Smooth muscle cell (in vitro differentiated cells): ENCODE measurements around the gene ARHGAP15. TPM values are rescaled to one million over a fixed set of nuclear protein-coding genes. Genes with fewer than 3 reads are reported as not detected.

Source experiments
- DNase-seq: peaks from one replicate; lab custom pipeline; 2025; ENCODE audit not compliant: unreplicated experiment; lab: John Stamatoyannopoulos, UW
- H2AFZ ChIP-seq: fragments of 200-600 bp; sonication (generic); 2 replicates; pipeline ENCODE4 v1.6.0; 2016; ENCODE audit warnings: antibody characterized with exemption, low read depth, mild to moderate bottlenecking
- H3F3A ChIP-seq: fragments of 200-600 bp; sonication (generic); 2 replicates; pipeline ENCODE4 v1.6.0; 2017; ENCODE audit warnings: antibody characterized with exemption, low read depth
- H3K27ac ChIP-seq: fragments of 200-600 bp; sonication (generic); 2 replicates; pipeline ENCODE4 v1.5.1; 2016; ENCODE audit warnings: low read depth, mild to moderate bottlenecking
- H3K27me3 ChIP-seq: fragments of 200-600 bp; sonication (generic); 2 replicates; pipeline ENCODE4 v1.6.1; 2016; ENCODE audit warnings: low read depth, mild to moderate bottlenecking
- H3K36me3 ChIP-seq: fragments of 200-600 bp; sonication (generic); 2 replicates; pipeline ENCODE4 v1.5.1; 2016; ENCODE audit warnings: low read depth
- H3K4me1 ChIP-seq: fragments of 200-600 bp; sonication (generic); 2 replicates; pipeline ENCODE4 v1.5.1; 2016; ENCODE audit warnings: low read depth
- H3K4me2 ChIP-seq: fragments of 200-600 bp; sonication (generic); 2 replicates; pipeline ENCODE4 v1.6.0; 2016; ENCODE audit warnings: mild to moderate bottlenecking
- H3K4me3 ChIP-seq: fragments of 200-600 bp; sonication (generic); 2 replicates; pipeline ENCODE4 v1.5.1; 2016; ENCODE audit warnings: mild to moderate bottlenecking
- H3K79me2 ChIP-seq: fragments of 200-600 bp; sonication (generic); 2 replicates; pipeline ENCODE4 v1.6.0; 2016; ENCODE audit warnings: low read depth, mild to moderate bottlenecking
- H3K9ac ChIP-seq: fragments of 200-600 bp; sonication (generic); 2 replicates; pipeline ENCODE4 v1.6.0; 2016; ENCODE audit warnings: low read depth
- H3K9me3 ChIP-seq: fragments of 200-600 bp; sonication (generic); replicated peaks from 2 replicates; pipeline ENCODE4 v1.5.1; 2016; ENCODE audit warnings: low read depth
- H4K20me1 ChIP-seq: fragments of 200-600 bp; sonication (generic); 2 replicates; pipeline ENCODE4 v1.6.0; 2016; ENCODE audit warnings: low read depth
- WGBS: methylation state at CpG from one replicate; pipeline ENCODE4 v1.1.7; 2016; ENCODE audit warnings: low lambda C conversion rate; 5-methylcytosine and 5-hydroxymethylcytosine counted together
- polyA plus RNA-seq: library from polyadenylated mRNA; unstranded; fragments of >200 nt; fragmentation: Nextera tagmentation; extraction: Ambion mirVana; gene quantifications from 2 replicates; pipeline ENCODE4 v1.2.1, GENCODE V29; 2016
- total RNA-seq: library from RNA; depleted of rRNA; stranded (reverse); fragments of >200 nt; gene quantifications from 2 replicates; pipeline ENCODE4 v1.2.3, GENCODE V29; 2014
- TF ChIP-seq, protein P1 (sequence below): fragments of 200-600 bp; sonication (generic); IDR thresholded peaks from 2 replicates; pipeline ENCODE4 v1.5.1; 2017; ENCODE audit warnings: borderline replicate concordance, mild to moderate bottlenecking, antibody characterized with exemption; ENCODE audit not compliant: insufficient read depth, poor library complexity, severe bottlenecking

Gene ARHGAP15
- total and polyA plus RNA-seq, 2 experiments from 2014 or later, result not detected

DNA sequence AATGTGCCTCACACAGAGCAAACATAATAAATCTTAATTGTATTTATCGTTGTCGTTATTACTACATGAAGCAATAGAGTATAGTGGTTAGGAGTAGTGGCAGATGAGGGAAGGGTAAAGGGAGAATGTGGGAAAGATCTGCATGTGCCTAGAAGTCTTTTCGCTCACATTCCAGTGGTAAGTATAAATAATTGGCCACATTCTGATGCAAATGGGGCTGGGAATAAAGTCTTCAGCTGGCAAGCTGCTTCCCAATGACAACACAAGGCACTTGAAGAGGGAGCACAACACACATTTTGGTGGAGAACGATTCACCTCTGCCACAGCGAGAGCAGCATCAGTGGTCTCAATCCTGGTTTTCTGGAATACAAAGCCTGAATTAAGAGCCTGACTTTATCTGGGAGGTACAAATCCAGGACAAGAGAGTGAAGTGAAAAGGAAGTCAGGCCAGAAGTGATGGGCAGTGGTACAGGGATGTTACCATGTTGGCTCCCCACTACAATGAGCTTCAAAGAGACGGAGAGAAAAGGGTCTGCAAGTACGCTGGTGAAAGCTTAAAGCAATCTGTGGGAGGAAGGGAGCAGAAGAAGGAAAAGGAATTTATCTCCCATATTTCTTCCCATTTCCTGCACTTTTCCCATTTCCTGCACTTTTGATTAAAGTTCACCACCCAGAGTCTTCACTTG is 112.3 kb downstream of the ARHGAP15 start:
- Histone ChIP-seq H3K36me3 (no peaks in the 10 kb centered on the region), H3K4me3 (no peak overlapping the region), H3F3A (no peaks in the 10 kb centered on the region), H2AFZ (no peak overlapping the region), H3K79me2 (no peaks in the 10 kb centered on the region), H3K27ac (no peak overlapping the region), H4K20me1 (no peaks in the 10 kb centered on the region), H3K4me2 (no peak overlapping the region), H3K4me1 (no peaks in the 10 kb centered on the region), H3K9ac (no peak overlapping the region), H3K9me3 (no peaks in the 10 kb centered on the region), H3K27me3 (peaks cover 60% of the 10 kb centered on the region)
- 64% methylated on average over 7 of the region's 7 CpGs for WGBS
- DNase-seq, result no peak
- TF ChIP-seq, protein P1, sequence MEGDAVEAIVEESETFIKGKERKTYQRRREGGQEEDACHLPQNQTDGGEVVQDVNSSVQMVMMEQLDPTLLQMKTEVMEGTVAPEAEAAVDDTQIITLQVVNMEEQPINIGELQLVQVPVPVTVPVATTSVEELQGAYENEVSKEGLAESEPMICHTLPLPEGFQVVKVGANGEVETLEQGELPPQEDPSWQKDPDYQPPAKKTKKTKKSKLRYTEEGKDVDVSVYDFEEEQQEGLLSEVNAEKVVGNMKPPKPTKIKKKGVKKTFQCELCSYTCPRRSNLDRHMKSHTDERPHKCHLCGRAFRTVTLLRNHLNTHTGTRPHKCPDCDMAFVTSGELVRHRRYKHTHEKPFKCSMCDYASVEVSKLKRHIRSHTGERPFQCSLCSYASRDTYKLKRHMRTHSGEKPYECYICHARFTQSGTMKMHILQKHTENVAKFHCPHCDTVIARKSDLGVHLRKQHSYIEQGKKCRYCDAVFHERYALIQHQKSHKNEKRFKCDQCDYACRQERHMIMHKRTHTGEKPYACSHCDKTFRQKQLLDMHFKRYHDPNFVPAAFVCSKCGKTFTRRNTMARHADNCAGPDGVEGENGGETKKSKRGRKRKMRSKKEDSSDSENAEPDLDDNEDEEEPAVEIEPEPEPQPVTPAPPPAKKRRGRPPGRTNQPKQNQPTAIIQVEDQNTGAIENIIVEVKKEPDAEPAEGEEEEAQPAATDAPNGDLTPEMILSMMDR, result no peak

DNA sequence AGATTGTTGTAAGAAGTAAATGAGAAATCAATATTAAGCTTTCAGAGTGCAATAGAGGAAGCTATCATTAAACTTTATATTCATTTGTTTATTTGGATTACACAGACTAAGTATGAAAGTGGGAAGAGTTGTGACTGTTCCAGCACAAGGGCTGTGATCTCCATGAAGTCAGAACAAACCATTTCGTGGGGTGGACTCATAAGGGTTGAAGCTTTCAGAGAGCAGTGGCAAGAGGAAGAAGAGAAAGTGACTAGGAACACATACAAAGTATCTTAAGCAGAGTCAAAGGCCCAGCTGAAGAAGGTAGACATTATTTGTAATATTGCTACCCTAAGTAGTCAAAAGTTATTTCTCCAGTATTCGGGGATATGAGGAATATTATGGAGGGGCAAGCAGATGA is 117.0 kb downstream of the ARHGAP15 start:
- no peak overlapping the region for H3K4me2 ChIP-seq
- H3K4me1 ChIP-seq, result no peaks in the 10 kb centered on the region

DNA sequence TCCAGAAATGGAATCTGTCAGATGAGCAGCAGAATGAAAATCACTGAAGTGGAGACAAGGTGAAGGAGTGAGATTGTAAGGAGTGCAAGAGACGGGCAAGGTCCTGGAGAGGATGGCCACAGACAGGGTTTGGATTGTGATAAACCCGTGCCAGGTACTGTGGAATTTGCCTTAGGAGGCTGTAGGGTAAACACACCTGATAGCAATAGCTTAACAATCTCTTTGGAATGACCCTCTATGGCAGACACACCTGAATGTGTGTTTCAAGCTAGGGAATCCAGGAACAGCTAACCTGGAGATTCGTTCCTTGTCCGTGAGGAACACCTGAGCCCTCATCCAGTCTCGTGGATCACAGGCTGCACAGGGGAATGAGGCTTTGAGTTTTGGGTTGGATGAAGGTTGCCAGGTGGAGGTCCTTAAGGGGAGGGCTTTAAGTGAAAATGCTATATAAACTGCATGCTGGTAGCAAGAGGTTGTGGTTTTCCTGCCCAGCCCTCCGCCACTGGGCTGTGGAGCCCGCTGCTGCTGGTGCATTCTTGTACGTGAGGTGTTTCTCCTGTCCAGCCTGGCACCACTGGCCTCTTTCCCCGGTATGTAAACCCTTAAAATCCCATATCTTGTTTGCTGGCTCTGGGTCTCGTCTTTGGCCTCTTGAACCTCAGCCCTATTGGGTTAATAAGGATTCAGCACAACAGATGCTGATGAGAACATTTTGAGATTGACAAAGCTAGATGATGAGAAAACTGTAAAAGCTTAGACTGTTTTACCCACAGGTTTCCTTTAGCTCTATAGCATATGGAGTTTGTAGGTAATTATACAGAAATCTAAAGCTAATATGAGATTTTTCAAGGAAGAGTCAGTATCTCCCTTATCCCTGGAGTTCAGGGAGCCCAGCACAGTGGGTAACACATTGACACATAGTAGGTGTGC is 117.9 kb downstream of the ARHGAP15 start:
- Histone ChIP-seq H3F3A (no peaks in the 10 kb centered on the region), H3K79me2 (no peaks in the 10 kb centered on the region), H3K36me3 (no peaks in the 10 kb centered on the region), H3K9me3 (no peaks in the 10 kb centered on the region), H4K20me1 (no peaks in the 10 kb centered on the region), H3K9ac (no peak overlapping the region), H3K27ac (no peak overlapping the region), H3K27me3 (peaks cover 98% of the 10 kb centered on the region), H3K4me3 (no peak overlapping the region), H2AFZ (no peak overlapping the region), H3K4me1 (no peaks in the 10 kb centered on the region), H3K4me2 (no peak overlapping the region)
- DNase-seq, result no peak
- TF ChIP-seq, protein P1, result no peak
- 95% methylated on average over 10 of the region's 10 CpGs for WGBS

More for the DNA sequence above, 117.0 kb downstream of the ARHGAP15 start:
- Histone ChIP-seq H3K4me3 (no peak overlapping the region), H3F3A (no peaks in the 10 kb centered on the region), H2AFZ (no peak overlapping the region), H3K27me3 (peaks cover 98% of the 10 kb centered on the region), H3K9ac (no peak overlapping the region), H3K9me3 (no peaks in the 10 kb centered on the region), H3K36me3 (no peaks in the 10 kb centered on the region), H4K20me1 (no peaks in the 10 kb centered on the region), H3K27ac (no peak overlapping the region), H3K79me2 (no peaks in the 10 kb centered on the region)
- no peak for DNase-seq
- WGBS, result 95% methylated on average over 2 of the region's 2 CpGs
- TF ChIP-seq, protein P1, result no peak
